GM21381 (cell line): ENCODE data around the gene EIF2B4.
"Not testable (repeated sequence)": the region's sequence is repeated elsewhere in the genome, so short reads cannot be mapped to it uniquely, and the experiment has no call there.

ENCODE experiments used
- ATAC-seq: cut with Tn5 transposase; IDR thresholded peaks from one replicate; pipeline ENCODE4 v1.9.1; 2021; ENCODE audit warnings: mild to moderate bottlenecking, moderate library complexity; ENCODE audit not compliant: unreplicated experiment

Gene EIF2B4

GRCh38 chr2:27378096-27378808 is 8.1 kb upstream of the EIF2B4 start:
- ATAC-seq: no peak

- no peak for ATAC-seq
Measured at GRCh38 chr2:27377618-27378095, 7.5 kb upstream of the EIF2B4 start.

- ATAC-seq: no peak
Measured at GRCh38 chr2:27376866-27377617, 6.9 kb upstream of the EIF2B4 start.

- ATAC-seq: no peak
Measured at GRCh38 chr2:27376151-27376865, 6.2 kb upstream of the EIF2B4 start.

GRCh38 chr2:27375513-27376099 is 5.5 kb upstream of the EIF2B4 start:
- ATAC-seq: no peak

- no peak for ATAC-seq
Measured at GRCh38 chr2:27373567-27373966, 3.4 kb upstream of the EIF2B4 start.

GRCh38 chr2:27372937-27373336 is 2.8 kb upstream of the EIF2B4 start:
- ATAC-seq: no peak

GRCh38 chr2:27370816-27371620 is 880 bp upstream of the EIF2B4 start:
- peak; percentile 10 for ATAC-seq

- ATAC-seq: peak; percentile 7
Measured at GRCh38 chr2:27369471-27370025, 590 bp downstream of the EIF2B4 start.

GRCh38 chr2:27363933-27364332 is 6.2 kb downstream of the EIF2B4 start:
- ATAC-seq: no peak

- ATAC-seq: no peak
Measured at GRCh38 chr2:27362678-27363420, 7.3 kb downstream of the EIF2B4 start.

GRCh38 chr2:27356382-27357181 is 13.6 kb downstream of the EIF2B4 start, which contains the start of gene GTF3C2:
Gene GTF3C2 (minus strand): TSS chr2:27356764. CDS start chr2:27343554, 13,210 bp downstream.
- ATAC-seq: peak; percentile 74

- ATAC-seq: peak; percentile 40
Measured at GRCh38 chr2:27356056-27356381, 14.1 kb downstream of the EIF2B4 start.

GRCh38 chr2:27354597-27354927 is 15.6 kb downstream of the EIF2B4 start:
- ATAC-seq: no peak

GRCh38 chr2:27353762-27354596 is 16.2 kb downstream of the EIF2B4 start:
- ATAC-seq: no peak

GRCh38 chr2:27353386-27353761 is 16.8 kb downstream of the EIF2B4 start:
- ATAC-seq: not testable (repeated sequence)

GRCh38 chr2:27351802-27352598 is 18.1 kb downstream of the EIF2B4 start:
- ATAC-seq: no peak
